HG02840 (cell line): ENCODE measurements around the gene CLDN34.

Experiments used
- ATAC-seq: cut with Tn5 transposase; IDR thresholded peaks from one replicate; pipeline ENCODE4 v1.9.1; 2021; ENCODE audit warnings: mild to moderate bottlenecking, moderate library complexity, moderate number of reproducible peaks; ENCODE audit not compliant: unreplicated experiment, low FRiP score

The CLDN34 gene

DNA sequence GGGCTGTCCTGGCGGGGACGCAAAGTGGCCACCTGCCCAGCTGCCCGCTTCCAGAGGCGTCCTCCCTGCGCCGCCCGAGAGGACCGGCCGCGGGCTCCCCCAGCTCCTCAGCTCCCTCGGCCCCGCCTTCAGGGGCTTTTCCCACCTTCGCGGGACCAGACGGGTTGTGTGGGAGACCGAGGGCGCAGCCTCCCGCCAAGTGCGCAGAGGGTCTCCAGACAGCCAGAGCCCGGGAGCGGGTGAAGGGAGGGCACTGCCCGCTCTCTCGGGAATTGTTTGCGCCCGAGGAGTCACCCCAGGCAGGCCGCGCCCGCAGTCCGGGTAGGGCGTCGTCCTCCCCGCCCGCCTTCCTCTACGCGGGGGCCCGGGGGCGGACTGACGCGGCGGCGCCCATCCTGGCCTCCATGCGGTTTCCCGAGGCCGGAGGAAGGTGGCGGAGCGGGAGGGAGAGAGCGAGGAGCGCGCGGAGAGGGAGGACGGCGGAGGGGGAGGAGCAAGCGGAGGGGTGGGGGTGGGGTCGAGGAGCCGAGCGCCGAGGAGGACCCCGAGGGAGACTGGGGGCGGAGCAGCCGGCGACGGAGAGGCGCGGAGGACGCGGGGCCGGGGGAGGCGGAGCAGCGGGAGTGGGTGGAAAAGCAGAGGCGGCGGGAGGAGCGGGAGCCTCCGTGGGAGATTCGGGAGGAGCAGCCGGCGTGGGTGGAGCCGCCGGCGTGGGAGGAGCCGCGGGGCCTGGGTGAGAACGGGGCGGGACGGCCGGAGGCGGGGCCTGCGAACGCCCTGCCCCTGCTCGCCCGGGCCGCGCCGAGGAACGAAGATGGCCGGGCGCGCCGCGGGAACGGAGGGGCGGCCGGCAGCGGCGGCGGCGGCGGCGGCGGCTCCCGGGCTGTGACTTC is 47.5 kb downstream of the CLDN34 start:
- peak; percentile 74 for ATAC-seq

DNA sequence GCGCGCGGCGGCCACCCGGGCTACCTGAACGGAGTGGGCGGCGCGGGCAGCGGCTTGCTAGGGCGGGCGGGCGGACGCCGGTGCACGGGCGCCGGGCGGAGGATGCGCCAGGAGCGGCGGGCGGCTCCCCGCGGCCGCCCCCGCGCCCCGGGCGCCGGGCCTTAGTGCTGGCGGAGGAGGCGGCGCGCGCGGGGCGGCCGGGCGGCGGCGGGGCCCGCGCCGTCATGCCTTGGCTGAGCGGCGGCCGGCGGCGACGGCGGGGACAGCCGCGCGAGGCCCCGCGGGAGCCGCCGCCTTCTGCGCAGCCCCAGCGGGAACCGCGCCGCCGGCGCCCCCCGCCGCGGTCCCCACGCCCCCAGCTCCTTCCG is 48.2 kb downstream of the CLDN34 start:
- ATAC-seq: no peak

DNA sequence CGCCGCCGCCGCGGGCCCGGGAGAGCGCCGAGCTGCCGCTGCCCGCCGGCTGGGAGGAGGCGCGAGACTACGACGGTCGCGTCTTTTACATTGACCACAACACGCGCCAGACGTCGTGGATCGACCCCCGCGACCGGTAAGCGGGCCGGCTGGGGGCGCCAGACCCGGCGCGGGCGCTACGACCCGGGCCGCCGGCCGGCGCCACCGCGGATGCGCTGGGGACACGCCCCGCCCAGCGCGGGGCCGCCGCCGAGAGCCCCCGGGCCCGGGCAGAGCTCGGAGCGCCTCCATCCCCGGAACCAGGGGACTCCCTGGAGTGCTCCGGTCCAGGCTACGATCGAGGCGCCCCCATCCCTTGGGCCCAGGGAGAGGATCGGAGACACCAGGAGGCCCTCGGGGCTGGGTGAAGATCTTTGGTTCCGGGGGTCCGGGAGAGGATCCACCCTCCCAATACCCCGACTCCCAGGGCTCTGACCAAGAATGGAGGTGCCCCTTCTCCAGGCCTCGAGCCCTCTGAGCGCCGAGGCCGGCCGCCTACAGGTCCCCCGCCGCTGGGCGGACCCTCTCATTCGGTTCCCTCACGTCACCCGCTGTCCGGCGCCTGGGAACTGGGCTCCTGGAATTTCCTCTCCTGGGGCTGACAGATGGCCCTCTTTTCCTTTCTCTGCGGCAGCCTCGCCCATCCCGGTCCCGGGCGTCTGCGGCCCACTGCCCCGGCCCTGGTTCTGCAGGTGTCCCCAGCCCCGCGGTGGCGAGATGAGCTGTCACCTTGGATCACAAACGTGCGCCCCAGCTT is 48.8 kb downstream of the CLDN34 start:
- no peak for ATAC-seq

DNA sequence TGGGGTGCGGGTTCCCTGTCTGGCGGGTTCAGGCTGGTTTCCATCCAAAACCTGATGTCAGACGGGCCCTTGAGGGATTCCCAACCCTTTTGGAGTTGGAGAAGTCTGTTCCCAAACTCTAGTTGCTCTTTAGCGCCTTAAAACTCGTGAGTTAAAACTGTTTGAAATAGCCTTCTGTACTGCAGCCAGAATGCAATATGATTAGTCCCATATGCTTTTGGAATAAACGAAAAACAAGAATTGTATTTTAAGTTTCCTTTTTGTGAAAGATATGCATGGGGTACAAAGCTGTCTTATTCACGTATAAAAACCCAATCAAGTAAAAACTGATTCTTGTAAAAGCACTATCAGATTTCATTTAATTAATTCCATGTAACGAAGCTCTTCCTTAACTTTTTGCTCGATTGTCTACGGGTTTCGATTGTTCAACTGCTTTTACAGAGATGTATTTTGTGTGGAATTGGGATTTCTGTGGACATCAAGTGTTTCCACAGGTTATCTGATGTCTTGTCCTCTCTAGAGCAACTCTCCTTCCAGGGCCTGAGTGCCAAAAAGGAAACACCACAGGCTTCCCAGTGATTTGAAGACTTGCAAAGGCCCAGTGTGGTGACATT is 49.5 kb downstream of the CLDN34 start:
- ATAC-seq: no peak

DNA sequence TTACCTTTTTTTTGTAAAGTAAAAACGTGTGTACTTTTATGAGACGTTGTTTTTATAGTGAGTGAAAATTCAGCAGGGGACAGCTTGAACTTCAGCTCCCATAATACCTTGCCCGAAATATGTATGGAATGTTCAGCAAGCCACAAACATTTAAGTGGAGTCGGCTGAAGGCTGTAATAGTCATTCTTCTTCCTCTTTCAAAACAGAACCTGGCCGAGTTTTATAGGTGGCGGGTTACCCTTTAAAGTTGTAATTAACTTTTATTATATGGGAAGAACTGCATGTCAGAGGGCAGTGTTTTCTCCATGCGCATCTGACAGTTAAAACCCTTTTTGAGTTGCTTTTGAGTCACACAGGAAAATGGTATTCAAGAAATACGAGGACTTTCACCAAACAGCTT is 50.7 kb downstream of the CLDN34 start:
- no peak for ATAC-seq
